ENCODE measurements around the gene CAMTA1.

The CAMTA1 gene

DNA sequence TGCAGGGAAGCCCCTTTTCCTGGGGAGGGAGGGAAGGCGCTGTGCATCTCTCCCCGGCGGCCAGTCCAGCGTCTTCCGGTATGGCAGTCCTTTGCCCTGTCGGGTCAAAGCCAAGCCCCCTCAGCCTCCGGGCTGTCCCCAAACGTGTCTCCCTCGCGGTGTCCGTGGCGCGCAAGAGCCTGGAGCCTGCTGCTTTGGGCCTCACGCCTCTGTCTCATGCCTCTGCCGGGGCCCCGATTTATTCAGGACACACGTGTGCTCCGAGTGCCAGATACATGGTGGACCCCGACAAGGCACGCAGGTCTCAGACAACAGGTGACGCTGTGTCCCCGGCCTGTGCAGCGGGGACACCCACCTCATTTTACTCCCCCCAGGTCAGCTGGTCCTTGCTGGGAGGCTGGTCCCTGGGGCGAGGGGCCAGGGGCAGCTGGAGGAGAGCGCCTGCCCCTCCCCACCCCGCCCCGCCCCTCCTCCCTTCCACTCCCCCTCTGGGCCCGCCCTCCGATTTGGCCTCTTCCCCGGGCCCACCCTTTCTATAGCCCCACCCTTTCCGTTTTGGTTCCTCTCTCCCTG lies 176.7 kb downstream of the CAMTA1 start:
- ATAC-seq, result peak in 1 of 2 donors; percentile 38

DNA sequence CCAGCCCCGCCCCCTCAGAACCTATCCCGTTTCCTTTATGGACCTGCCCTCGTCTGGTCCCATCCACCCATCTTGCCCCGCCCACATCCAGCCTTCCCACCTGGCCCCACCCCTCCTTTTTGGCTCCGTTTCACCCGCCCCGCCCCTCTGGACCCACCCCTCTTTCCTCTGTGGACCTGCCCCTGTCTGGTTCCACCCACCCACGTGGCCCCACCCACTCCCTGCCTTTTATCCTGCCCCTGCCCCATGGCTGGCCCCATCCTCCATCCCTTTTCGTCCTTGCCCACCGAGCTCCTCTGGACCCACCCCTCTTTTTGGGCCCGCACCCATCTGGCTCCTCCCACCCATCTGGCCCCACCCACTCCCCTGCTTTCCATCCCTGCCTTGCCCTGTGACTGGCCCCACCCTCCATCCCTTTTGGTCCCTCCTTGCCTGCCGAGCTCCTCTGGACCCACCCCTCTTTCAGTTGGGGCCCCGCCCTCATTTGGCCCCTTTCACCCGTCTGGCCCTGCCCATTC lies 177.3 kb downstream of the CAMTA1 start:
- ATAC-seq, result peak; percentile 57 to 60

- ATAC-seq, result peak; percentile 43 to 57
Measured at GRCh38 chr1:6962996-6963911, 178.0 kb downstream of the CAMTA1 start.

DNA sequence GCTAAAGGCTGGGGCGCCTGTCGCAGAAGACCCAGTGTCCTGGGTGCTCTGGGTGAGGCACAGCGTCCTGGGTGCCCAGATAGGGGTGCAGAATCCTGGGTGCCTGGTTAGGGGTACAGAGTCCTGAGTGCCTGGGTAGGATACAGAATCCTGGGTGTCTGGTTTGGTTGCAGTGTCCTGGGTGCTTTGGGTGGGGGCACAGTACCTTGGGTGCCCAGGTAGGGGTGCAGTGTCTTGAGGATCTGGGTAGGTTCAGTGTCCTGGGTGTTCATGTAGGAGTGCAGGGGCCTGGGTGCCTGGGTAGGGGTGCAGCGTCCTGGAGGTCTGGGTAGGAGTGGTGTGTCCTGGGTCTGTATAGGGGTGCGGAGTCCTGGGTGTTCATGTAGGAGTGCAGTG lies 178.7 kb downstream of the CAMTA1 start:
- no peak for ATAC-seq

DNA sequence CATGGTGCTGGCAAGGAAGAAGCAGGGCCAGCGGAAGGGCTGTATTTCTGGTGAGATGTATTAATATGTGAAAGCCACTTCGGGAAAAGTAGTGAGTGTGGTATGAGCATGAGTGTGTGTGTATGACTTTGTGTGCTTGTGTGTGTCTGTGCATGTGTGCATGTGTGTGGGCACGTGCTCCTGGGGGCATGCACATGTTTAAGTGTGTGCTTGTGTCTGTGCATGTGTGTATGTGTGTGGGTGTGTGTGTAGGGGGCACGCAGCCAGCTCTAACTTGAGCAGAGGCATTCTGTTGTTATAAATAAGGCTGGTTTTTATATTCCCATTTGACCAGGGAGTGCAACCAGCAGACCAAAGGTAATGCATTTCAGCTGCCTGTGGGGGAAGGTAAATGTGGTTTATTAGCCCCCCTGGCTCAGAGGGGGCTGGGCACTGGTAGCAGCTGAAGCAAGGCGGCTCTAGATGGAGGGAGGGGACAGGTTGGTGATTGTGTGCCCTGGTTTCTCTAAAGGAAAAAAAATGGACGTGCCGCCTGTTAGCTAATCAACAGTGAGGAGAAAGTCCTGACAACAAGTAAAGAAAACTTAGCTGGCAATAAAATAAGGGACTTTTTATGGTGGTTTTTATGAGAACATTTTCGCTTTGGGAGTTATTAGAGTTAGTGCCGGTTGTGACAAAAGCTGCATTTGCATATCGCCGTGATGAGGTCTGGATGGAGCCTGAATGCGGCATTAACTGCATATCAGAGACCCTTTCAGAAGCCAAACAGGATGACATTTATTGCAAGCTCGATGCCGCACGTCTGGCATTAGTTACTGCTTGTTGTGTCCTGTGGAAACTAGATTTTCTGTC lies 180.1 kb downstream of the CAMTA1 start:
- ATAC-seq, result no peak

GRCh38 chr1:6965935-6966241 lies 180.6 kb downstream of the CAMTA1 start:
- ATAC-seq, result no peak

- ATAC-seq, result no peak
Measured at GRCh38 chr1:6966326-6966725, 181.1 kb downstream of the CAMTA1 start.

DNA sequence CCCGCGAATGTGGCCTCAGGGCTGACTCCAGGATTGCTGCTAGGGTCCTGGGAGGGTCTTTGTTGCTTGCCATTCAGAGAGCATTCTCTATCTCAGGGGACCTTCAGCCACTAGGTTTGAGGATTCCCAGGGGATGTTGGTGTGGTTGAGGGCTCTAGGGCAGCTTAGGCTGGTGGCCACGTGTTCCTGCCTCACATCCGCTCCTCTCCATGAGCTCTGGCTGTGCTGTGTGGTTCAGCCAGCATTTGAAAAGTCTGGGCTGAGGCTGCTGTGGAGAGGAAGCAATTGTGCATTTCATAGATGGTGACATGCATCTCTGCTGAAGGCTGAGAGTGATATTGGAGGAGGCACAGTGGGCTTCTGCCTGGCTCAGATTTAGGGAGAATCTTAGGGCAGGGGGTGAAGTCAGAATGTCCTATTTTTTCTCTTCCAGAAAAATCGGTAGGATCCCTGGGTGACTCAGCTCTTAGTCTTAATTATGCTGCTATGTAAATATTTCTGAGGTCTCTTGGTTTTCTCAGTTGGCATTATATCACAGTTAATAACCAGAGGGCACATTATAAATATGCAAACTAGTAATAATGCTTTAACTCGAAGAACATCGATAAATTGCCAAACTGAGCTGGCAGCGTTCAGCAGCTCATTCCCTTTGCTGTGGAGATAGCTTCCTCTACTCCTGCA lies 182.3 kb downstream of the CAMTA1 start:
- ATAC-seq, result no peak

DNA sequence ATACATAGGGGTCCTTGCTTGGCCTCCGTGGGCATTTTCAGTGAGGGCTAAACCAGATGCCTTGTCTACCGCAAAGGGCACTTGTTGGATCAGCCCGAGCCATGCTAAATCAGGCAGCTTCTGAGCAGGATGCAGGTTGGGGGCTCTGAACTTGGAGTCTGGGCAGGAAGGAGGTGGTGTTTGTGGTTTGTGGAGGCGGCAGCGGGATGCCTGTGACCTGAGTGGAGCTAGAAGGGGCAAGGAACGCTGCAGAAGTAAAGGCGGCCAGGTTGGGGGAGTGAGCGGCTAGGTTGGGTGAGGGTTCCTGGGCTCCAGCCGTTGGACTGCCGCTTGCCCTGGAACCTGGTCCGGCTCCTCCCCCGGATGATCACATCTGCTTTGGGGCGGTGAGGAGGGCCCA lies 183.9 kb downstream of the CAMTA1 start:
- ATAC-seq, result no peak

- no peak for ATAC-seq
Measured at GRCh38 chr1:6969762-6970161, 184.5 kb downstream of the CAMTA1 start.

GRCh38 chr1:6970221-6970620 lies 185.0 kb downstream of the CAMTA1 start:
- ATAC-seq, result no peak

DNA sequence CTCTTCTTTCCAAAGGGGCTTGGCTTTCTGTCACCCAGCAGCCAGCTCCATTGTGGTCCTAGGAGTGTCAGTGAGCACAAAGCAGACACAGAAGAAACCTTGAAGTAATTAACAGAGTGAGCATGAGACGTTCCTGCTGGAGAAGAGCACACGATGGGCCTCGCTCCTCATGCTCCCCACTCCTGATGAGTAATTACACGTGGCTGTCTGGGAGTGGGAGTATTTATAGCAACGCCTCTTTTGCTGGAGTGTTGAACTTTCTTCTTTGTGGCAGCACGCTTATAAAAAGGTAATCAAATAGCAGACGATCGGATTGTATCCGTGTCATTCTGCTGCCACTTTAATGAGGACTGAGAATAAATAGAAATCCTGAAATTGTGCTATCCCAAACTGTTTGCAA lies 185.8 kb downstream of the CAMTA1 start:
- ATAC-seq, result no peak

GRCh38 chr1:6971699-6972098 lies 186.4 kb downstream of the CAMTA1 start:
- ATAC-seq, result no peak

GRCh38 chr1:6972399-6972798 lies 187.1 kb downstream of the CAMTA1 start:
- ATAC-seq, result no peak

DNA sequence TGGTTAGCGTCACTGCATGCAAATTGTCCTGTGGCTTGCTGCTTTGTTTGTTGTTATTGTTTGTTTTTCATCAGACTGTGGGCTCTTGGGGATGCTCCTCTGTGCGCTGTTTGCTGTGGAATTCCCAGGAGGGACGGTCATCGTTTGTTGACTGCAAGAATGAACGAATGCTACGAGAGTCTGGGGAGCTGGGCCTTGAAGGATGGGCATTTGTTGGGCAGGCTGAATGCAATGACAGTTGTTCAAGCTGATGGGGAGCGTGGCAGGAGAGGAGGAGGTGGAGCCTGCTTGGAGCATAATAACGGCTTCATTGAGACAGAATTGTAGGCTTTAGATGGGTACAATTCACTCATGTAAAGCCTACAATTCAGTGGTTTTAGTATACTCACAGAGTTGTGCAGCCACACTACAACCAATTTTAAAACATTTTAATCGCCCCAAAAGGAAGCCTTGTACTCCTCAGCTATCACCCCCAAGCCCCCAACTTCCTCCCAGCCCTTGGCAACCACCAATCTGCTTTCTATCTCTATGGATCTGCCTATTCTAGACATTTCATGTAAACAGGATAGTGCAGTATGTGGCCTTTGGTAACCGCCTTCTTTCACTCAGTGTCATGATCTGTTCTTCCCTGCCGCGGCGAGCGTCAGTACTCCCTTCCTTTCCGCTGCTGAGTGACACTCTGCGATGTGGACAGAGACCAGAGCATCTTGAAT lies 190.2 kb downstream of the CAMTA1 start:
- ATAC-seq, result no peak

DNA sequence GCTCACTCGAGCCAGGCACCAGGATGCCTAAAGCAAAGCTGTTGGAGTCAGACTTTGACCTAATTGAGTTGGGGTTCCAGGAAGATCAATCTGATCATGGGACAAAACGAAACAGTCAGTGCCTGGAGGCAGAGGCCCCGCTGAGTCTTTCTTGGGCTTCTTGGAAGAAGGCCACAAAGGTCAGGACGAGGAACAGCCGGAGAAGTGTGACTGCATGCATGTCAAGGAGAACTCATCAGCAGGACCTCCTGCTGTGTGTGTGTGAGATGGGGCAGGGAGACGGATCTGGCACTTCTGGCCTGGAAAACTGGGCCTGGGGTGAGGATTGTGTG lies 190.8 kb downstream of the CAMTA1 start:
- ATAC-seq, result no peak

DNA sequence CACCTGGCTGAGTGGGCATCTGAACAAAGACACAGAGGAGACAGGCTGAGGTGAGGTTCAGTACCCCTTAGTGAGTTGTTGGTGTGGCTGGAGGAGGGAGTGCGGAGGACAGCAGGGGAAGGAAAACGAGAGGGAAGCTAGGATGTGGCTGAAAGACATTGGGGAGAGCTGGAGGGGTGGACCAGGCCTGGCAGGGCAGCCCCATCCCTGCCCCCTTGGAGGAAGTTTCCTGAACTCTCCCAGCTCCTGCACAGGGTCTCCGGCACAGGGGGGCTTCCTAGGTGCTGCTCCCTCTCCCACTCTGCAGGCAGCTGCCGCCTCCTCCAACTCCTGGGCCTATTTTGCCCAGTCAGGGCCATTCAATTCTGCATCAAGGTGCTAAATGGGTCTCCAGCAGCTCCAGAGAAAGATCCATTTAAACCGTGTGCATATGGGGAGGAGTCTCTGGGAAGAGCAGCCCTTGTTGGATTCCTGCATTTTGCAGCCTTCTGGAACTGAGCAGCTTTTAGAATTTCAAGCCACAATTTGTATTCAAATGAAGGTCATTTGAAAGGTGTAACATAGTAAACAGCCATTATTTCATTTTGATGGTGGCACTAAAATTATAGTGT lies 193.9 kb downstream of the CAMTA1 start:
- ATAC-seq, result no peak

GRCh38 chr1:6981595-6981994 lies 196.3 kb downstream of the CAMTA1 start:
- no peak for ATAC-seq

- ATAC-seq, result no peak
Measured at GRCh38 chr1:6982443-6982842, 197.2 kb downstream of the CAMTA1 start.

DNA sequence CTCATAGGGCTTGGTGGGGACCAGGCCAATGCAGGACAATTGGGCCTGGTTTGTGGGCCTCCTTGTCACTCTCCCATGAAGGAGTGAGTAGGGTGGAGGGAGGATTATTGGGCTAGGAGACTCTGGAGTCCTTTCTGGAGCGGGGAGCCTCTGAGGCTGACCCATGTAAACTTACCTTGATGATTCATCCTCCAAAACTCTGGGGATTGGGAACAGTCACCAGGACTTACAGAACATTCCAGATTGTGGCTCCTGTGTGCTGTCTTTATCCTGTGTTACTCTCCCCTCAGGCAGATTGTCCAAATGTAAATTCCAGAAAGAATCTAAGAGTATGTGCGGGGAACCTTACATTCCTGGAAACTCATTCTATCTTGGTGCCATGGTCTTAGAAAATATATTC lies 197.6 kb downstream of the CAMTA1 start:
- no peak for ATAC-seq

DNA sequence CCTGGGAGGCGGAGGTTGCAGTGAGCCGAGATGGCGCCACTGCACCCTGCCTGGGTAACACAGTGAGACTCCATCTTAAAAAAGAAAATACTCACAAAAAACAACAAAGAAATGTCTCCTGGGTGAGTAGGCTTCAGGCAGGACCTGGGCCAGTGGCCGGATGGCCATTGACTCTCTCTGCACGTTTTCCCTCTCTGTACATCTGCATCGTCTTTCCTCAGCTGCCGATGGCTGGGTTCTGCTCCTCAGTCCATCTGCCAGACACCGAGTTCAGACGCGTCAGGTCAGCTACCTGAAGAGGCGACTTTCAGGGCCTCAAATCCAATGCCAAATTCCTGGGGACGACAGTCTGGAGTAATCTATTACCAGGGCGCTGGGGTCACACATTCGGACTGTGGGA lies 199.3 kb downstream of the CAMTA1 start:
- ATAC-seq, result no peak

- no peak for ATAC-seq
Measured at GRCh38 chr1:6984986-6985385, 199.7 kb downstream of the CAMTA1 start.

All from activated CD4-positive, CD25-positive, alpha-beta regulatory T cell treated with anti-CD3 and anti-CD28 coated beads, Interleukin-2, amount 50 U/mL, for 24 hours (primary cell).